ENCODE results near the gene ROBO1. TPM values are rescaled to one million over a fixed set of nuclear protein-coding genes. Genes with fewer than 3 reads are reported as not detected.

Gene ROBO1
- total and polyA plus RNA-seq, 3 experiments from 2014 or later = 0.54 to 0.59 (median 0.55) TPM

DNA sequence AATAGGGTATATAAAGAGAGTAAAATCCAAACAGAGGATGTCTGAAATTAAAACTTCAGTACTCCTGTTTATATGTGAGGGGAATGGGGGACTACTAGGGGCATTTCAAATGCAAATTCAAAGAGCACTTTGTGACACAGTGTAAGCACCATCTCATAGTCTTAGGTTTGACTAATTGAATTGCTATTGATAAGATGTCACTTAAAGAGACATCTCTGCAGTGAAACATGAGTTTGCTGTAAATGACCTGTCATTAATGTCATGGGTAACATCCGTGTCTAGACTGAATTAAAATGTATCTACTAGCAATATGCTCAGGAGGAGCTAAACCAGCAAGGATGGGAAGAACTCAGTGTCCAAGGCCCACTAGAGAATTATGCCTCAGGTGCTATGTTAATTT lies 41.0 kb downstream of the ROBO1 start:
- CTCF ChIA-PET = no interaction called here

DNA sequence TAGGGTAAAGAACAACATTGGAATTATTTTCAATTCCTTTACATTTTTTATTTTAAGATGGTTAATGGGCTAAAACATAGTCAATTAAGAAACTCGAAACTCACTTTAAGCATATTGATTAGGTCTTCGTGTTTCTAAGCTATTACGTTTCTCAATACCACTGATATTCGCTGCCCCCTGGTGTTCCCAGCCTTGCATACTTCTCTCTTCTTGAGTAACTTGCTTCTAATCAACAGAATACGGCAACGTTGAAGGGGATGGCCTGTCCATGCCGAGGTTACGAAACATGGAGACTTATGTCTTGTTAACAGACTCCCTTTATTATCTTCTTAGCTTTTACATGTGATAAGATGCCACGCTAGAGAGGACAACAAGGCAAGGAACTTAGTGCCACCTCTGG lies 43.6 kb downstream of the ROBO1 start:
- Mint-ChIP-seq H3K4me3 (no peak overlapping the region), H3K27ac (no peak overlapping the region), H3K27me3 (no peaks in the 10 kb centered on the region), H3K4me1 (no peaks in the 10 kb centered on the region), H3K36me3 (no peaks in the 10 kb centered on the region), H3K9me3 (peaks cover 2 to 32% (median 3%) of the 10 kb centered on the region in 5 donors)
- Histone ChIP-seq H3K4me1 (ENCODE audit: insufficient read depth, low read length) (no peaks in the 10 kb centered on the region), H3K27ac (ENCODE audit: low read depth, low read length) (no peak overlapping the region), H3K4me3 (ENCODE audit: low read length) (no peak overlapping the region), H3K27me3 (ENCODE audit: insufficient read depth, low read length, poor library complexity, severe bottlenecking) (no peaks in the 10 kb centered on the region), H3K9me3 (ENCODE audit: low read length) (no peaks in the 10 kb centered on the region), H3K36me3 (ENCODE audit: insufficient read depth, low read length) (no peaks in the 10 kb centered on the region)
- DNase-seq = no peak
- CTCF ChIA-PET = no interaction called here
- POLR2A ChIA-PET = no interaction called here

More for the DNA sequence above, 41.0 kb downstream of the ROBO1 start:
- POLR2A ChIA-PET = no interaction called here
- no peak overlapping the region for H3K4me3 ChIP-seq (ENCODE audit: low read length)
- no peaks in the 10 kb centered on the region for H3K9me3 ChIP-seq (ENCODE audit: low read length)
- H3K36me3 ChIP-seq (ENCODE audit: insufficient read depth, low read length) = no peaks in the 10 kb centered on the region
- H3K27me3 ChIP-seq (ENCODE audit: insufficient read depth, low read length, poor library complexity, severe bottlenecking) = no peaks in the 10 kb centered on the region
- H3K27ac ChIP-seq (ENCODE audit: low read depth, low read length) = no peak overlapping the region
- no peak overlapping the region for H3K27ac Mint-ChIP-seq
- H3K4me1 Mint-ChIP-seq = no peaks in the 10 kb centered on the region
- H3K27me3 Mint-ChIP-seq = no peaks in the 10 kb centered on the region
- H3K9me3 Mint-ChIP-seq = peaks cover under 1 to 34% (median 4%) of the 10 kb centered on the region in 5 donors
- H3K4me1 ChIP-seq (ENCODE audit: insufficient read depth, low read length) = no peaks in the 10 kb centered on the region
- H3K4me3 Mint-ChIP-seq = no peak overlapping the region
- no peaks in the 10 kb centered on the region for H3K36me3 Mint-ChIP-seq
- DNase-seq = no peak

DNA sequence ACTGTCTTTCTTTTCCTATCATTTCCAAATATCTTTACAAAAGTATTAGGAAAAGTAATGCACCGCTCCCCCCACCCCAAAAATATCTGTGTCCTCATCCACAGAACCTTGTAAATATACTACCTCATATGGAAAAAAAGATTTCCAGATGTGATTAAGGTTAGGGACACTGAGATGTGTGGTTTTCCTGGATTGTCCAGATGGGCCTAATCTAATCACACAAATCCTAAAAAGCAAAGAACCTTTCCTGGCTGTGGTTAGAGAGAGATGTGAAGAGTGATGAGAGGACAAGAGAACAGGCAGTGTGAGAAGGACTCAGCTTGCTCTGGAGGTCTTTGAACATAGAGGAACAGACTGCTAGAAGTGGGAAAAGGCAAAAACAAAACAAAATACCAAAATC lies 77.7 kb downstream of the ROBO1 start:
- no peak overlapping the region for H3K4me3 Mint-ChIP-seq
- no peak overlapping the region for H3K4me3 ChIP-seq (ENCODE audit: low read length)
- H3K27me3 Mint-ChIP-seq = no peaks in the 10 kb centered on the region
- ChIA-PET POLR2A (no interaction called here), CTCF (no interaction called here)
- H3K9me3 ChIP-seq (ENCODE audit: low read length) = no peaks in the 10 kb centered on the region
- no peaks in the 10 kb centered on the region for H3K4me1 Mint-ChIP-seq
- H3K27ac ChIP-seq (ENCODE audit: low read depth, low read length) = no peak overlapping the region
- no peaks in the 10 kb centered on the region for H3K4me1 ChIP-seq (ENCODE audit: insufficient read depth, low read length)
- no peak for DNase-seq
- no peak overlapping the region for H3K27ac Mint-ChIP-seq
- H3K36me3 Mint-ChIP-seq = no peaks in the 10 kb centered on the region
- H3K36me3 ChIP-seq (ENCODE audit: insufficient read depth, low read length) = no peaks in the 10 kb centered on the region
- H3K27me3 ChIP-seq (ENCODE audit: insufficient read depth, low read length, poor library complexity, severe bottlenecking) = no peaks in the 10 kb centered on the region
- peaks cover 2 to 24% (median 7%) of the 10 kb centered on the region in 5 donors for H3K9me3 Mint-ChIP-seq

DNA sequence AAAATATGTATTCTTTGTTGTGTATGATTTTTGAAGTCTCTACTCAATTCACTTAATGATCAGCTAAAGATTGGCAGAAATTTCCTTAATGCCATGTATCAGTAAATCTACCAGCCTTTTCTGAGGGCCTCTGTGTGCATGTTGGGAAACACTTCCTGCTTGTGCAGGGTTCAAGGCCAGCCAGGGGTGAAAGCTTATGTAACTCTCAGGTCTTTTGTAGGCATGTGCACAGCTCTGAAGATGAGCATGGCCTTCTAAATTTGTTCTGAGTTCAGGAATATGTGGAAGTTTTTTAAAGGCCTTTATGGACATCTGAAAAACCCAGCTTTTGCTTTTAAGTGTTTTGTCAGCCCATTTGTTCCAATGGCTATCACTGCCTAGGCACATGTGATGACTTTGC lies 82.7 kb downstream of the ROBO1 start:
- H3K27me3 ChIP-seq (ENCODE audit: insufficient read depth, low read length, poor library complexity, severe bottlenecking) = no peaks in the 10 kb centered on the region
- H3K9me3 ChIP-seq (ENCODE audit: low read length) = no peaks in the 10 kb centered on the region
- ChIA-PET POLR2A (no interaction called here), CTCF (no interaction called here)
- no peak overlapping the region for H3K4me3 ChIP-seq (ENCODE audit: low read length)
- no peak overlapping the region for H3K27ac ChIP-seq (ENCODE audit: low read depth, low read length)
- DNase-seq = no peak
- H3K27me3 Mint-ChIP-seq = no peaks in the 10 kb centered on the region
- H3K4me1 Mint-ChIP-seq = no peaks in the 10 kb centered on the region
- H3K27ac Mint-ChIP-seq = no peak overlapping the region
- H3K36me3 ChIP-seq (ENCODE audit: insufficient read depth, low read length) = no peaks in the 10 kb centered on the region
- no peaks in the 10 kb centered on the region for H3K4me1 ChIP-seq (ENCODE audit: insufficient read depth, low read length)
- no peaks in the 10 kb centered on the region for H3K36me3 Mint-ChIP-seq
- H3K9me3 Mint-ChIP-seq = peaks cover 10 to 29% (median 15%) of the 10 kb centered on the region in 5 donors
- H3K4me3 Mint-ChIP-seq = no peak overlapping the region

DNA sequence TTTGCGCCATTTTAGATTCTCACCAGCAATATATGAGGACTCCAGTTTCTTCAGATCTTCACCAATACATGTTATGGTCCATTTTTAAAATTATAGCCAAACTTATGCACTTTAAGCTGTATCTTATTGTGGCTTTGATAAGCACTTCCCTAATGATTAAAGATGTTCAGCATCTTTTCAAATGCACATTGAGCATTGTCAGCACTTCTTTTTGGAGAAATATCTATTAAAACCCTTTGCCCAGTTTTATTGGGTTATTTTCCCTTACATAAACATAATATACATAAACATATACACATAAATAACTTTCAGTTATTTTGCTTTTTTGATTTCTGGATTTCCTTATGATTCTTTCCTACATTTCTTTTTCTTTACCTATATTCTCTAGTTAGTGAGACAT lies 83.8 kb downstream of the ROBO1 start:
- Mint-ChIP-seq H3K36me3 (no peaks in the 10 kb centered on the region), H3K4me1 (no peaks in the 10 kb centered on the region), H3K4me3 (no peak overlapping the region), H3K27ac (no peak overlapping the region), H3K9me3 (peaks cover 10 to 27% (median 18%) of the 10 kb centered on the region in 5 donors), H3K27me3 (no peaks in the 10 kb centered on the region)
- CTCF ChIA-PET = no interaction called here
- H3K4me1 ChIP-seq (ENCODE audit: insufficient read depth, low read length) = no peaks in the 10 kb centered on the region
- H3K4me3 ChIP-seq (ENCODE audit: low read length) = no peak overlapping the region
- no peaks in the 10 kb centered on the region for H3K36me3 ChIP-seq (ENCODE audit: insufficient read depth, low read length)
- no peak for DNase-seq
- H3K27me3 ChIP-seq (ENCODE audit: insufficient read depth, low read length, poor library complexity, severe bottlenecking) = no peaks in the 10 kb centered on the region
- H3K27ac ChIP-seq (ENCODE audit: low read depth, low read length) = no peak overlapping the region
- no peaks in the 10 kb centered on the region for H3K9me3 ChIP-seq (ENCODE audit: low read length)
- POLR2A ChIA-PET = no interaction called here

DNA sequence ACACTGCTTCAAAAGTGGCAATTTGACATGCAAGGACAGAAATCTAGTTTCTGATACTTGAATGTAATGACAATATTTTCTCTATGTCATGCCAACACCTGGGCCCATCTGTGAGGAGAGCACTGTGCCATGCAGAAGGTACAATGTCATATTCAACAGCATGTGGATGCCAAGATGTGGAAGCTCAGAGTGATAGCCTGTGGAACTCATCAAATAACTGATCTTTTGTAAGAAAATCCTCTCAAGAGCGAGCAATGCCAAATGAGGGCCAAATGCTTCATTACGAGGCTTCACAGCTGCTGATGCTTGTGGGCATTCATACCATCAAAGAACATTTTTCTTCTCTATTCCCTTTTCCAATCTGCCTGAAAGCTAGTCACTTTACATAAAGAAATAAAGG lies 95.1 kb downstream of the ROBO1 start:
- Mint-ChIP-seq H3K4me1 (no peaks in the 10 kb centered on the region), H3K36me3 (peaks cover 0 to 2% (median 0%) of the 10 kb centered on the region in 3 donors), H3K9me3 (peaks cover 0 to 34% (median 15%) of the 10 kb centered on the region in 5 donors), H3K27ac (no peak overlapping the region), H3K4me3 (no peak overlapping the region), H3K27me3 (no peaks in the 10 kb centered on the region)
- Histone ChIP-seq H3K4me3 (ENCODE audit: low read length) (no peak overlapping the region), H3K9me3 (ENCODE audit: low read length) (no peaks in the 10 kb centered on the region), H3K36me3 (ENCODE audit: insufficient read depth, low read length) (no peaks in the 10 kb centered on the region), H3K4me1 (ENCODE audit: insufficient read depth, low read length) (no peaks in the 10 kb centered on the region), H3K27me3 (ENCODE audit: insufficient read depth, low read length, poor library complexity, severe bottlenecking) (no peaks in the 10 kb centered on the region), H3K27ac (ENCODE audit: low read depth, low read length) (no peak overlapping the region)
- ChIA-PET POLR2A (no interaction called here), CTCF (no interaction called here)
- no peak for DNase-seq

DNA sequence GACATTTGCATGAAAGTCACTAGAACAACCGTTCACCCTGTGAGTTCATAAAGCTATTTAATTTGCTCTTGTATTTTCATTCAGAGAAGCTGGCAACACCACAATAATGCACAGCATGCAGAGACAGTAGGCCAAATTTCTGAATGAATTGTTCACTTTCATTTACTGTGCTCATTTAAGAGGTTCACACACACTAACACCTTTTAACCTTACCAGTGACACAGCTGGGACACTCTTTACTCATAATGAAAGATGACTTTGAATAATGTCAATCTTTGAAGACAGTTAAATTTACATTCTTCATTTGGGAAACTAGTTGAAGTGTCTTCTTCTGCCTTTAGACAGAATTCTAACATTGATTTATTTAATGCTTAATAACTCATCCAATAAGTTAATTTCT lies 95.7 kb downstream of the ROBO1 start:
- H3K27ac ChIP-seq (ENCODE audit: low read depth, low read length) = no peak overlapping the region
- H3K27me3 ChIP-seq (ENCODE audit: insufficient read depth, low read length, poor library complexity, severe bottlenecking) = no peaks in the 10 kb centered on the region
- peaks cover 0 to 36% (median 15%) of the 10 kb centered on the region in 5 donors for H3K9me3 Mint-ChIP-seq
- H3K4me3 Mint-ChIP-seq = no peak overlapping the region
- H3K9me3 ChIP-seq (ENCODE audit: low read length) = no peaks in the 10 kb centered on the region
- ChIA-PET POLR2A (no interaction called here), CTCF (no interaction called here)
- DNase-seq = no peak
- no peaks in the 10 kb centered on the region for H3K36me3 ChIP-seq (ENCODE audit: insufficient read depth, low read length)
- H3K27ac Mint-ChIP-seq = no peak overlapping the region
- H3K4me1 Mint-ChIP-seq = no peaks in the 10 kb centered on the region
- H3K4me1 ChIP-seq (ENCODE audit: insufficient read depth, low read length) = no peaks in the 10 kb centered on the region
- H3K4me3 ChIP-seq (ENCODE audit: low read length) = no peak overlapping the region
- H3K27me3 Mint-ChIP-seq = no peaks in the 10 kb centered on the region
- H3K36me3 Mint-ChIP-seq = peaks cover 0 to 2% (median 0%) of the 10 kb centered on the region in 3 donors

DNA sequence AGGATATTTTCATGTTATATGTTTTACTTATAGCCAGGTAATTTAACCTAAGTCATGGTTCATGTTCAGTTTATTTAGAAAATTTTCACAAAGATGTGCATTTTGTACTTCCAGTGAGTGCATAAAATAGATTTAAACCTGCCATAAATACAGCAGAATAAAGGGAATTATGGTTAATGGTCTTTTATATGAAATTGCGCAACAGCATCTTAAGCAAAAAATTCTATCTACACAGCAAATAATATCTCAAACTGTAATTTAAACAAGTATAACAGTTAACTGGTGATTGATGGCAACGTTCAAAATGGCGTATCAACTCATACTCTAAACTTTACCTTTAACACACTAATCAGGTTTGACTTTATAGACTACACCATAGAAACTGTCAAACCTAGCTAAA lies 97.6 kb downstream of the ROBO1 start:
- Mint-ChIP-seq H3K36me3 (peaks cover 0 to 2% (median 0%) of the 10 kb centered on the region in 3 donors), H3K4me1 (no peaks in the 10 kb centered on the region), H3K27me3 (no peaks in the 10 kb centered on the region), H3K4me3 (no peak overlapping the region), H3K9me3 (peaks cover 0 to 36% (median 7%) of the 10 kb centered on the region in 5 donors), H3K27ac (no peak overlapping the region)
- Histone ChIP-seq H3K36me3 (ENCODE audit: insufficient read depth, low read length) (no peaks in the 10 kb centered on the region), H3K4me1 (ENCODE audit: insufficient read depth, low read length) (no peaks in the 10 kb centered on the region), H3K4me3 (ENCODE audit: low read length) (no peak overlapping the region), H3K27me3 (ENCODE audit: insufficient read depth, low read length, poor library complexity, severe bottlenecking) (no peaks in the 10 kb centered on the region), H3K9me3 (ENCODE audit: low read length) (no peaks in the 10 kb centered on the region), H3K27ac (ENCODE audit: low read depth, low read length) (no peak overlapping the region)
- ChIA-PET POLR2A (no interaction called here), CTCF (no interaction called here)
- DNase-seq = no peak

DNA sequence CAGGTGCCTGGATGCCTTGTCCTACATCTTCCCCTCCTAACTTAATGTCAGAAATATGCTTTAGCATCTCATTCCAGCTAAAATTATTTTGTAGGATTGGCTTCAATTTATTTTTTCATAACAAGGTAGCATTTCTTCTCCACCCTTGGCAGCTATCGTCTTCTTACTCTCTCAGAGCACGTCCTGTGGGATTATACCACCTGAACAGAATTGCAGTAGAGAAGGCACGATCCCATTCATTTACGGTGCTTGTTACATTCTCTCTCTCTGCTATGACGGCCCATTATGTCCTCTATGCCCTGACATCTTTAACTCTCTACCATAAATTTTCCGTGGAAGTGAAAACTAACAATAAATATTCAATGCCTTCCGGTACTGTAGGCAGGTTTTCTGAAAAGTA lies 103.3 kb downstream of the ROBO1 start:
- Histone ChIP-seq H3K9me3 (ENCODE audit: low read length) (no peaks in the 10 kb centered on the region), H3K4me3 (ENCODE audit: low read length) (no peak overlapping the region), H3K27me3 (ENCODE audit: insufficient read depth, low read length, poor library complexity, severe bottlenecking) (no peaks in the 10 kb centered on the region), H3K36me3 (ENCODE audit: insufficient read depth, low read length) (no peaks in the 10 kb centered on the region), H3K27ac (ENCODE audit: low read depth, low read length) (no peak overlapping the region), H3K4me1 (ENCODE audit: insufficient read depth, low read length) (no peaks in the 10 kb centered on the region)
- Mint-ChIP-seq H3K36me3 (peaks cover 0 to 2% (median 0%) of the 10 kb centered on the region in 3 donors), H3K27ac (no peak overlapping the region), H3K9me3 (peaks cover 9 to 23% (median 14%) of the 10 kb centered on the region in 5 donors), H3K27me3 (no peaks in the 10 kb centered on the region), H3K4me3 (no peak overlapping the region), H3K4me1 (no peaks in the 10 kb centered on the region)
- POLR2A ChIA-PET = no interaction called here
- CTCF ChIA-PET = no interaction called here
- DNase-seq = no peak
